HepG2 (cell line): ENCODE measurements around the gene PFKFB2. TPM values are rescaled to one million over a fixed set of nuclear protein-coding genes. Genes with fewer than 3 reads are reported as not detected.

Experiments used
- AGO1 ChIP-seq: fragments of 200-400 bp; formaldehyde crosslinking; IDR thresholded peaks from 2 replicates; pipeline ENCODE4 v1.6.1; 2017; ENCODE audit warnings: mild to moderate bottlenecking, low read depth, low read length, moderate library complexity; ENCODE audit not compliant: poor library complexity, severe bottlenecking
- ARNT2 ChIP-seq: sonication (generic); formaldehyde crosslinking; IDR thresholded peaks from 2 replicates; pipeline ENCODE4 v1.8.0; 2022; ENCODE audit warnings: mild to moderate bottlenecking, low read depth, missing genetic modification reagents, moderate library complexity
- EEA1 ChIP-seq: sonication (generic); formaldehyde crosslinking; IDR thresholded peaks from 2 replicates; pipeline ENCODE4 v1.5.1; 2020; ENCODE audit warnings: mild to moderate bottlenecking, missing genetic modification reagents, borderline replicate concordance
- FOSL1 ChIP-seq: sonication (generic); formaldehyde crosslinking; IDR thresholded peaks from 2 replicates; pipeline ENCODE4 v1.9.0; 2021; ENCODE audit warnings: missing genetic modification reagents, borderline replicate concordance
- GATAD1 ChIP-seq: IDR thresholded peaks from 2 replicates; pipeline ENCODE4 v1.6.1; 2016; ENCODE audit warnings: missing genetic modification reagents, missing compliant biosample characterization
- NFATC3 ChIP-seq: sonication (generic); formaldehyde crosslinking; IDR thresholded peaks from 2 replicates; pipeline ENCODE4 v1.5.1; 2020; ENCODE audit warnings: mild to moderate bottlenecking, missing genetic modification reagents
- NFIB ChIP-seq: sonication (generic); formaldehyde crosslinking; IDR thresholded peaks from 2 replicates; pipeline ENCODE4 v1.9.0; 2021; ENCODE audit warnings: missing genetic modification reagents, mild to moderate bottlenecking, borderline replicate concordance
- SP2 ChIP-seq: sonication (generic); formaldehyde crosslinking; IDR thresholded peaks from 2 replicates; pipeline ENCODE4 v1.5.1; 2020; ENCODE audit warnings: mild to moderate bottlenecking, missing genetic modification reagents
- SPEN ChIP-seq: sonication (generic); formaldehyde crosslinking; IDR thresholded peaks from 2 replicates; pipeline ENCODE4 v1.5.1; 2020; ENCODE audit warnings: low read depth, mild to moderate bottlenecking, missing genetic modification reagents
- TSC22D2 ChIP-seq: sonication (generic); formaldehyde crosslinking; IDR thresholded peaks from 2 replicates; pipeline ENCODE4 v1.5.1; 2020; ENCODE audit warnings: missing genetic modification reagents, mild to moderate bottlenecking, borderline replicate concordance
- ZFAT ChIP-seq: sonication (generic); formaldehyde crosslinking; conservative IDR thresholded peaks from 2 replicates; pipeline ENCODE4 v1.8.1; 2023; ENCODE audit warnings: missing genetic modification reagents, inconsistent platforms
- ZFX ChIP-seq: sonication (generic); formaldehyde crosslinking; IDR thresholded peaks from 2 replicates; pipeline ENCODE4 v1.4.0; 2020; ENCODE audit warnings: mild to moderate bottlenecking, low read depth, missing genetic modification reagents, moderate library complexity
- ZNF136 ChIP-seq: sonication (generic); formaldehyde crosslinking; IDR thresholded peaks from 2 replicates; pipeline ENCODE4 v1.8.1; 2022; ENCODE audit warnings: low read depth, mild to moderate bottlenecking, moderate library complexity, missing genetic modification reagents
- ZNF253 ChIP-seq: sonication (generic); formaldehyde crosslinking; IDR thresholded peaks from 2 replicates; pipeline ENCODE4 v1.8.0; 2022; ENCODE audit warnings: mild to moderate bottlenecking, missing genetic modification reagents, borderline replicate concordance
- ZNF451 ChIP-seq: sonication (generic); formaldehyde crosslinking; IDR thresholded peaks from 2 replicates; pipeline ENCODE4 v1.5.0; 2020; ENCODE audit warnings: mild to moderate bottlenecking, missing genetic modification reagents
- ZNF749 ChIP-seq: sonication (generic); formaldehyde crosslinking; IDR thresholded peaks from 2 replicates; pipeline ENCODE4 v1.8.0; 2022; ENCODE audit warnings: mild to moderate bottlenecking, missing genetic modification reagents, moderate library complexity, borderline replicate concordance
- ZNF879 ChIP-seq: sonication (generic); formaldehyde crosslinking; IDR thresholded peaks from 2 replicates; pipeline ENCODE4 v1.8.1; 2023; ENCODE audit warnings: missing genetic modification reagents
- ZSCAN30 ChIP-seq: sonication (generic); formaldehyde crosslinking; IDR thresholded peaks from 2 replicates; pipeline ENCODE4 v1.5.0; 2020; ENCODE audit warnings: mild to moderate bottlenecking, missing genetic modification reagents
- polyA plus RNA-seq, 8 experiments: library from polyadenylated mRNA; depleted of rRNA in 3 of 8; stranded (reverse) in 7 of 8; unstranded in 1 of 8; fragments of >200 nt; fragmentation: Illumina TruSeq in 4 of 8; extraction: Trizol in 4 of 8; gene quantifications; 2 replicates each; pipeline versions ENCODE4 v1.2.1 to v1.2.3, GENCODE V29; 2011 to 2016; ENCODE audit warnings: low read depth in 4 of 8, missing spikeins in 1 of 8, mixed read lengths in 1 of 8; ENCODE audit not compliant: insufficient read depth in 1 of 8
- total RNA-seq, 5 experiments: library from RNA; depleted of rRNA; stranded (reverse); fragments of >200 nt; fragmentation: Illumina TruSeq; extraction: Trizol; gene quantifications; 2 replicates each; pipeline ENCODE4 v1.2.3, GENCODE V29; 2016; ENCODE audit warnings: low read depth in 1 of 5
- TF ChIP-seq, protein P1 (sequence below): sonication (generic); formaldehyde crosslinking; IDR thresholded peaks from 2 replicates; pipeline ENCODE4 v1.4.0; 2020; ENCODE audit warnings: missing genetic modification reagents, low read depth, mild to moderate bottlenecking, borderline replicate concordance
- TF ChIP-seq, protein P2 (sequence below): sonication (generic); formaldehyde crosslinking; IDR thresholded peaks from 2 replicates; pipeline ENCODE4 v1.4.0; 2020; ENCODE audit warnings: mild to moderate bottlenecking, missing genetic modification reagents
- TF ChIP-seq, protein P3 (sequence below): sonication (generic); formaldehyde crosslinking; IDR thresholded peaks from 2 replicates; pipeline ENCODE4 v1.8.1; 2023; ENCODE audit warnings: mild to moderate bottlenecking, inconsistent platforms, moderate library complexity, missing genetic modification reagents, borderline replicate concordance
- TF ChIP-seq, protein P4 (sequence below): sonication (generic); formaldehyde crosslinking; IDR thresholded peaks from 2 replicates; pipeline ENCODE4 v1.8.1; 2022; ENCODE audit warnings: mild to moderate bottlenecking, missing genetic modification reagents
- TF ChIP-seq, protein P5 (sequence below): sonication (generic); formaldehyde crosslinking; IDR thresholded peaks from 2 replicates; pipeline ENCODE4 v1.8.1; 2023; ENCODE audit warnings: missing genetic modification reagents, inconsistent platforms, borderline replicate concordance

PFKFB2 gene
- total and polyA plus RNA-seq, 2 of the 13 experiments (the other 11 are each of a cell fraction or from before 2014, with no cell fraction given): 4.6 to 10.6 TPM

DNA sequence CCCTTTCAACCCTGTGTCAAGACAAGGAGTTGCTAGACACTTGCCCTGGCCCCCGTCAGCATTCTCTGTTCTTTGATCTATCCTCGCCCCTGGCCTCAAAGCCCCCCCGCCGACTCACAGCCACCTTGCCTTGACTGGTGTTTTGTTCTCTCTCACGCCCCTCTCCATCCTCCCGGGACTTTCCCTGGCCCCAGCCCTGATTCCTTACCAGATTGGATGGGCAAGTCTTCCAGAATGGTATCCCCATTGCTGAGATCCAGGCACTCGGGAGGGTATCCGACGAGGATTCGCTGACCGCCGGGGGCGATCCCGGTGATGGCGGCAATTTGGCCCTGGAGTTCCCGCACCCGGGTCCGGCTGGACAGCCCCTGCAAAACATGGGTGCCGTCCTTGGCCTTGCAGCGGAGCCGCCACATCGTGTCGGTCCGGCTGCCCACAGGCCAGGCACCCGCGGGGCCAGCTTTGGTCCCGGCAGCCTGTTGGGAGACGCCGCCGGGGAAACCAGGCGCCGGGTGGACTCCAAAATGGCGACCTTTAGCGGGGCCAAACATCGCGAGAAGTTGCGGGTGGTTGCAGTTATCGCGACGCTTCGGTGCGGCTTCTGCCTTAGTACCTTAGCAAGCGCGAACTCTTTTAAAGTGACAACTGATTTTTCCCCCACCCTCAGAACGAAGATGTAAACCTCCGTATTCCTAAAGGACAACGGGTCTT, 2.4 kb upstream of the PFKFB2 start (continued):
- TF ChIP-seq ZFAT (CRISPR knock-in tag) (no peak), NFATC3 (CRISPR knock-in tag) (peak; percentile 94), GATAD1 (peak; percentile 78), TSC22D2 (CRISPR knock-in tag) (no peak), SPEN (CRISPR knock-in tag) (peak; percentile 34), SP2 (CRISPR knock-in tag) (peak; percentile 32; the same call in 1 of the 2 replicates), ZSCAN30 (CRISPR knock-in tag) (no peak), ZFX (peak; percentile 53), ZNF879 (CRISPR knock-in tag) (no peak), ZNF253 (CRISPR knock-in tag) (peak; percentile 34; the same call in 1 of the 2 replicates), ZNF136 (CRISPR knock-in tag) (no peak), ZNF749 (CRISPR knock-in tag) (peak; percentile 28; the same call in 1 of the 2 replicates), ARNT2 (CRISPR knock-in tag) (peak; percentile 80; the same call in 1 of the 2 replicates), AGO1 (peak; percentile 68), ZNF451 (CRISPR knock-in tag) (no peak), NFIB (CRISPR knock-in tag) (no peak), FOSL1 (peak; percentile 3; the same call in 1 of the 2 replicates), EEA1 (CRISPR knock-in tag) (0 out of 2 replicates have a peak, but pooled peaks have one; percentile 61)
- TF ChIP-seq, protein P1, sequence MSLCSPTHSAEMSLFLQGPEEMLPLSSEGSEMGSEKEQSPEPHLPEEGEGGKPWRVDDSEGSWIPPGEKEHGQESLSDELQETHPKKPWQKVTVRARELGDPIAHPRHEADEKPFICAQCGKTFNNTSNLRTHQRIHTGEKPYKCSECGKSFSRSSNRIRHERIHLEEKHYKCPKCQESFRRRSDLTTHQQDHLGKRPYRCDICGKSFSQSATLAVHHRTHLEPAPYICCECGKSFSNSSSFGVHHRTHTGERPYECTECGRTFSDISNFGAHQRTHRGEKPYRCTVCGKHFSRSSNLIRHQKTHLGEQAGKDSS (CRISPR knock-in tag): peak; percentile 61; the same call in 1 of the 2 replicates
- TF ChIP-seq, protein P2, sequence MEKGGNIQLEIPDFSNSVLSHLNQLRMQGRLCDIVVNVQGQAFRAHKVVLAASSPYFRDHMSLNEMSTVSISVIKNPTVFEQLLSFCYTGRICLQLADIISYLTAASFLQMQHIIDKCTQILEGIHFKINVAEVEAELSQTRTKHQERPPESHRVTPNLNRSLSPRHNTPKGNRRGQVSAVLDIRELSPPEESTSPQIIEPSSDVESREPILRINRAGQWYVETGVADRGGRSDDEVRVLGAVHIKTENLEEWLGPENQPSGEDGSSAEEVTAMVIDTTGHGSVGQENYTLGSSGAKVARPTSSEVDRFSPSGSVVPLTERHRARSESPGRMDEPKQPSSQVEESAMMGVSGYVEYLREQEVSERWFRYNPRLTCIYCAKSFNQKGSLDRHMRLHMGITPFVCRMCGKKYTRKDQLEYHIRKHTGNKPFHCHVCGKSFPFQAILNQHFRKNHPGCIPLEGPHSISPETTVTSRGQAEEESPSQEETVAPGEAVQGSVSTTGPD: no peak
- TF ChIP-seq, protein P3, sequence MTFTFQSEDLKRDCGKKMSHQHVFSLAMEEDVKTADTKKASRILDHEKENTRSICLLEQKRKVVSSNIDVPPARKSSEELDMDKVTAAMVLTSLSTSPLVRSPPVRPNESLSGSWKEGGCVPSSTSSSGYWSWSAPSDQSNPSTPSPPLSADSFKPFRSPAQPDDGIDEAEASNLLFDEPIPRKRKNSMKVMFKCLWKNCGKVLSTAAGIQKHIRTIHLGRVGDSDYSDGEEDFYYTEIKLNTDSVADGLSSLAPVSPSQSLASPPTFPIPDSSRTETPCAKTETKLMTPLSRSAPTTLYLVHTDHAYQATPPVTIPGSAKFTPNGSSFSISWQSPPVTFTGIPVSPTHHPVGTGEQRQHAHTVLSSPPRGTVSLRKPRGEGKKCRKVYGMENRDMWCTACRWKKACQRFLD (CRISPR knock-in tag): peak; percentile 59; the same call in 1 of the 2 replicates
- TF ChIP-seq, protein P4, sequence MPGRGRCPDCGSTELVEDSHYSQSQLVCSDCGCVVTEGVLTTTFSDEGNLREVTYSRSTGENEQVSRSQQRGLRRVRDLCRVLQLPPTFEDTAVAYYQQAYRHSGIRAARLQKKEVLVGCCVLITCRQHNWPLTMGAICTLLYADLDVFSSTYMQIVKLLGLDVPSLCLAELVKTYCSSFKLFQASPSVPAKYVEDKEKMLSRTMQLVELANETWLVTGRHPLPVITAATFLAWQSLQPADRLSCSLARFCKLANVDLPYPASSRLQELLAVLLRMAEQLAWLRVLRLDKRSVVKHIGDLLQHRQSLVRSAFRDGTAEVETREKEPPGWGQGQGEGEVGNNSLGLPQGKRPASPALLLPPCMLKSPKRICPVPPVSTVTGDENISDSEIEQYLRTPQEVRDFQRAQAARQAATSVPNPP (CRISPR knock-in tag): 0 out of 2 replicates have a peak, but pooled peaks have one; percentile 22
- TF ChIP-seq, protein P5, sequence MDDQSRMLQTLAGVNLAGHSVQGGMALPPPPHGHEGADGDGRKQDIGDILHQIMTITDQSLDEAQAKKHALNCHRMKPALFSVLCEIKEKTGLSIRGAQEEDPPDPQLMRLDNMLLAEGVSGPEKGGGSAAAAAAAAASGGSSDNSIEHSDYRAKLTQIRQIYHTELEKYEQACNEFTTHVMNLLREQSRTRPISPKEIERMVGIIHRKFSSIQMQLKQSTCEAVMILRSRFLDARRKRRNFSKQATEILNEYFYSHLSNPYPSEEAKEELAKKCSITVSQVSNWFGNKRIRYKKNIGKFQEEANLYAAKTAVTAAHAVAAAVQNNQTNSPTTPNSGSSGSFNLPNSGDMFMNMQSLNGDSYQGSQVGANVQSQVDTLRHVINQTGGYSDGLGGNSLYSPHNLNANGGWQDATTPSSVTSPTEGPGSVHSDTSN: no peak
